Esophagus squamous epithelium (tissue), 5 donors: ENCODE results near the gene RPTOR. TPM values are rescaled to one million over a fixed set of nuclear protein-coding genes. Genes with fewer than 3 reads are reported as not detected.

Experiments used
- DNase-seq: peaks from one replicate; lab custom pipeline; 2025; lab: John Stamatoyannopoulos, UW
- H3K27ac ChIP-seq, 4 donors: fragments of 200-600 bp; sonication (generic); one replicate each; pipeline ENCODE4 v1.5.1; 2016 to 2019; ENCODE audit warnings: mild to moderate bottlenecking in 1 of 4
- H3K27me3 ChIP-seq, 4 donors: fragments of 200-600 bp; sonication (generic); 1 replicate in 3 of 4; 2 replicates in 1 of 4; pipeline versions ENCODE4 v1.5.1 to v1.6.0; 2017 to 2021; ENCODE audit warnings: antibody characterized with exemption in 1 of 4
- H3K36me3 ChIP-seq, 3 donors: fragments of 200-600 bp; sonication (generic); one replicate each; pipeline ENCODE4 v1.5.1; 2016 to 2019
- H3K4me1 ChIP-seq, 3 donors: fragments of 200-600 bp; sonication (generic); one replicate each; pipeline ENCODE4 v1.5.1; 2017 to 2019
- H3K4me3 ChIP-seq, 4 donors: fragments of 200-600 bp; sonication (generic); 1 replicate in 3 of 4; 2 replicates in 1 of 4; pipeline ENCODE4 v1.5.1; 2016 to 2019; ENCODE audit warnings: mild to moderate bottlenecking in 2 of 4, moderate library complexity in 1 of 4
- H3K9me3 ChIP-seq, 3 donors: fragments of 200-600 bp; sonication (generic); one replicate each; pipeline ENCODE4 v1.5.1; 2016 to 2019
- CTCF ChIP-seq, 6 experiments: fragments of 450-650 bp in 4 of 6; fragments of 200-600 bp in 2 of 6; sonication (generic) in 2 of 6; IDR thresholded peaks; one replicate each; pipeline ENCODE4 v1.5.1; 2016 to 2019; ENCODE audit warnings: antibody characterized with exemption in 6 of 6, mild to moderate bottlenecking in 4 of 6, moderate library complexity in 4 of 6
- POLR2A ChIP-seq, 4 donors: fragments of 450-650 bp; IDR thresholded peaks; one replicate each; pipeline ENCODE4 v1.6.1; 2017; ENCODE audit warnings: antibody characterized with exemption in 4 of 4, mild to moderate bottlenecking in 4 of 4, moderate library complexity in 3 of 4
- WGBS, 2 donors: methylation state at CpG; one replicate each; pipeline ENCODE4 v1.1.5; 2018; 5-methylcytosine and 5-hydroxymethylcytosine counted together
- intact Hi-C: fragments of 100-400 bp; cut with DNase I; formaldehyde crosslinking; loops from one replicate; pipeline ENCODE4 v1.15.0; 2022
- total RNA-seq, 4 donors: library from RNA; depleted of rRNA; stranded (reverse); fragments of >200 nt; gene quantifications; one replicate each; pipeline ENCODE4 v1.1.0, GENCODE V29; 2016
- donor health status: DM: yes; HTN: yes; CAD: no.

The RPTOR gene
- total RNA-seq, 4 donors from 2014 or later = 11.7 to 27.8 (median 22.8) TPM

GRCh38 chr17:81000334-81000630, 455.6 kb downstream of the RPTOR start:
- 100% methylated on average over 3 of the region's 8 CpGs; no CpG with 5 or more reads in 1 of the 2 donors for WGBS, 2 donors
- Histone ChIP-seq H3K36me3 (peaks cover 25 to 55% (median 43%) of the 10 kb centered on the region in 3 donors), H3K27me3 (peaks cover 0 to 27% (median 10%) of the 10 kb centered on the region in 4 donors), H3K4me1 (peaks cover 17 to 39% (median 23%) of the 10 kb centered on the region in 3 donors), H3K9me3 (no peaks in the 10 kb centered on the region), H3K27ac (no peak overlapping the region), H3K4me3 (no peak overlapping the region)
- no peak for DNase-seq
- no peak for TF ChIP-seq POLR2A (IDR thresholded peaks at IDR 0.05)
- no peak for TF ChIP-seq CTCF (IDR thresholded peaks at IDR 0.05)
- intact Hi-C loops = no loop called here

- Histone ChIP-seq H3K9me3 (no peaks in the 10 kb centered on the region), H3K27ac (no peak overlapping the region), H3K27me3 (peaks cover 0 to 32% (median 10%) of the 10 kb centered on the region in 4 donors), H3K4me3 (no peak overlapping the region), H3K36me3 (peaks cover 20 to 50% (median 38%) of the 10 kb centered on the region in 3 donors), H3K4me1 (peaks cover 17 to 39% (median 23%) of the 10 kb centered on the region in 3 donors)
- intact Hi-C loops = no loop called here
- WGBS, 2 donors = 80 to 84% methylated on average over 1 to 5 of the region's 18 CpGs
- TF ChIP-seq CTCF (IDR thresholded peaks at IDR 0.05) (no peak), POLR2A (IDR thresholded peaks at IDR 0.05) (no peak)
- no peak for DNase-seq
Observed at GRCh38 chr17:81000631-81001357, 456.2 kb downstream of the RPTOR start.

- no peak for DNase-seq
- intact Hi-C loops = no loop called here
- H3K27me3 ChIP-seq = peaks cover 0 to 41% (median 10%) of the 10 kb centered on the region in 4 donors
Observed at GRCh38 chr17:81002013-81002384, 457.4 kb downstream of the RPTOR start.

GRCh38 chr17:81002409-81003361, 458.0 kb downstream of the RPTOR start:
- TF ChIP-seq CTCF (IDR thresholded peaks at IDR 0.05) (no peak), POLR2A (IDR thresholded peaks at IDR 0.05) (no peak)
- Histone ChIP-seq H3K36me3 (peaks cover 7 to 31% (median 22%) of the 10 kb centered on the region in 3 donors), H3K4me1 (peaks cover 17 to 39% (median 23%) of the 10 kb centered on the region in 3 donors), H3K27ac (no peak overlapping the region), H3K4me3 (no peak overlapping the region), H3K9me3 (no peaks in the 10 kb centered on the region), H3K27me3 (peaks cover 0 to 42% (median 10%) of the 10 kb centered on the region in 4 donors)
- no peak for DNase-seq
- intact Hi-C loops = no loop called here
- WGBS, 2 donors = 36 to 49% methylated on average over 13 to 14 of the region's 21 CpGs

More at GRCh38 chr17:81002013-81002384, 457.4 kb downstream of the RPTOR start:
- H3K4me1 ChIP-seq = peaks cover 17 to 39% (median 23%) of the 10 kb centered on the region in 3 donors
- no peaks in the 10 kb centered on the region for H3K9me3 ChIP-seq
- no peak overlapping the region for H3K4me3 ChIP-seq
- peaks cover 13 to 38% (median 29%) of the 10 kb centered on the region in 3 donors for H3K36me3 ChIP-seq
- 63 to 86% methylated on average over 5 to 10 of the region's 10 CpGs for WGBS, 2 donors
- no peak overlapping the region for H3K27ac ChIP-seq
- no peak for TF ChIP-seq POLR2A (IDR thresholded peaks at IDR 0.05)

GRCh38 chr17:81003711-81004475, 459.3 kb downstream of the RPTOR start:
- WGBS, 2 donors = 6 to 11% methylated on average over 5 to 7 of the region's 72 CpGs
- Histone ChIP-seq H3K27ac (no peak overlapping the region), H3K9me3 (no peaks in the 10 kb centered on the region), H3K27me3 (peaks cover 0 to 42% (median 10%) of the 10 kb centered on the region in 4 donors), H3K4me1 (peaks cover 17 to 39% (median 23%) of the 10 kb centered on the region in 3 donors), H3K36me3 (peaks cover 0 to 19% (median 11%) of the 10 kb centered on the region in 3 donors), H3K4me3 (peak overlapping the region in 3 of 4 donors; percentile 7 to 59 (median 37))
- no peak for DNase-seq
- no peak for TF ChIP-seq CTCF (IDR thresholded peaks at IDR 0.05)
- intact Hi-C loops = no loop called here
